ENCODE results near the gene PKHD1.

GRCh38 chr6:51842804-51843378 is 244.5 kb downstream of the PKHD1 start:
- TF ChIP-seq, protein P1, sequence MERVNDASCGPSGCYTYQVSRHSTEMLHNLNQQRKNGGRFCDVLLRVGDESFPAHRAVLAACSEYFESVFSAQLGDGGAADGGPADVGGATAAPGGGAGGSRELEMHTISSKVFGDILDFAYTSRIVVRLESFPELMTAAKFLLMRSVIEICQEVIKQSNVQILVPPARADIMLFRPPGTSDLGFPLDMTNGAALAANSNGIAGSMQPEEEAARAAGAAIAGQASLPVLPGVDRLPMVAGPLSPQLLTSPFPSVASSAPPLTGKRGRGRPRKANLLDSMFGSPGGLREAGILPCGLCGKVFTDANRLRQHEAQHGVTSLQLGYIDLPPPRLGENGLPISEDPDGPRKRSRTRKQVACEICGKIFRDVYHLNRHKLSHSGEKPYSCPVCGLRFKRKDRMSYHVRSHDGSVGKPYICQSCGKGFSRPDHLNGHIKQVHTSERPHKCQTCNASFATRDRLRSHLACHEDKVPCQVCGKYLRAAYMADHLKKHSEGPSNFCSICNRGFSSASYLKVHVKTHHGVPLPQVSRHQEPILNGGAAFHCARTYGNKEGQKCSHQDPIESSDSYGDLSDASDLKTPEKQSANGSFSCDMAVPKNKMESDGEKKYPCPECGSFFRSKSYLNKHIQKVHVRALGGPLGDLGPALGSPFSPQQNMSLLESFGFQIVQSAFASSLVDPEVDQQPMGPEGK (CRISPR knock-in tag; IDR thresholded peaks at IDR 0.05; ENCODE audit: borderline replicate concordance): no peak
- TF ChIP-seq POU6F1 (CRISPR knock-in tag; IDR thresholded peaks at IDR 0.05; ENCODE audit: borderline replicate concordance, low read depth) (no peak), TCF4 (CRISPR knock-in tag; IDR thresholded peaks at IDR 0.05; ENCODE audit: borderline replicate concordance) (no peak)
- TF ChIP-seq, protein P2, sequence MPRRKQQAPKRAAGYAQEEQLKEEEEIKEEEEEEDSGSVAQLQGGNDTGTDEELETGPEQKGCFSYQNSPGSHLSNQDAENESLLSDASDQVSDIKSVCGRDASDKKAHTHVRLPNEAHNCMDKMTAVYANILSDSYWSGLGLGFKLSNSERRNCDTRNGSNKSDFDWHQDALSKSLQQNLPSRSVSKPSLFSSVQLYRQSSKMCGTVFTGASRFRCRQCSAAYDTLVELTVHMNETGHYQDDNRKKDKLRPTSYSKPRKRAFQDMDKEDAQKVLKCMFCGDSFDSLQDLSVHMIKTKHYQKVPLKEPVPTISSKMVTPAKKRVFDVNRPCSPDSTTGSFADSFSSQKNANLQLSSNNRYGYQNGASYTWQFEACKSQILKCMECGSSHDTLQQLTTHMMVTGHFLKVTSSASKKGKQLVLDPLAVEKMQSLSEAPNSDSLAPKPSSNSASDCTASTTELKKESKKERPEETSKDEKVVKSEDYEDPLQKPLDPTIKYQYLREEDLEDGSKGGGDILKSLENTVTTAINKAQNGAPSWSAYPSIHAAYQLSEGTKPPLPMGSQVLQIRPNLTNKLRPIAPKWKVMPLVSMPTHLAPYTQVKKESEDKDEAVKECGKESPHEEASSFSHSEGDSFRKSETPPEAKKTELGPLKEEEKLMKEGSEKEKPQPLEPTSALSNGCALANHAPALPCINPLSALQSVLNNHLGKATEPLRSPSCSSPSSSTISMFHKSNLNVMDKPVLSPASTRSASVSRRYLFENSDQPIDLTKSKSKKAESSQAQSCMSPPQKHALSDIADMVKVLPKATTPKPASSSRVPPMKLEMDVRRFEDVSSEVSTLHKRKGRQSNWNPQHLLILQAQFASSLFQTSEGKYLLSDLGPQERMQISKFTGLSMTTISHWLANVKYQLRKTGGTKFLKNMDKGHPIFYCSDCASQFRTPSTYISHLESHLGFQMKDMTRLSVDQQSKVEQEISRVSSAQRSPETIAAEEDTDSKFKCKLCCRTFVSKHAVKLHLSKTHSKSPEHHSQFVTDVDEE (CRISPR knock-in tag; IDR thresholded peaks at IDR 0.05): no peak
